Femur (tissue), 1 donor: Measurements from ENCODE around the gene UPK3BL1.
"Not testable (repeated sequence)": the region's sequence is repeated elsewhere in the genome, so short reads cannot be mapped to it uniquely, and the experiment has no call there.

ENCODE experiments used
- DNase-seq: peaks from one replicate; pipeline ENCODE4 v3.0.0-alpha.2; 2017

Gene UPK3BL1

GRCh38 chr7:102642691-102643090 is at the start of gene UPK3BL1:
UPK3BL1 (minus strand) TSS chr7:102642791; CDS start chr7:102642741, 50 bp downstream.
- not testable (repeated sequence) for DNase-seq

DNA sequence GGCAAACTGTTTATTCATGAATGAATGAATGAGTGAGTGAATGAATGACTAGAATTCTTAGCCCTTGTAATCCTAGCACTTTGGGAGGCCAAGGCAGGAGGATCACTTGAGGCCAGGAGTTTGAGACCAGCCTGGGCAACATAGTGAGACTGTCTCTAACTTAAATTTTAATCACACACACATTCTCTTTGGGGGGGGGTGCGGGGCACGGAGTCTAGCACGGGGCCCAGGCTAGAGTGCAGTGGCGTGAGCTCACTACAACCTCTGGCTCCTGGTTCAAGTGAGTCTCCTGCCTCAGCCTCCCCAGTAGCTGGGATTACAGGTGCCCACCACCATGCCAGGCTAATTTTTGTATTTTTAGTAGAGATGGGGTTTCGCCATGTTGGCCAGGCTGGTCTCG is 48.0 kb upstream of the UPK3BL1 start:
- not testable (repeated sequence) for DNase-seq

DNA sequence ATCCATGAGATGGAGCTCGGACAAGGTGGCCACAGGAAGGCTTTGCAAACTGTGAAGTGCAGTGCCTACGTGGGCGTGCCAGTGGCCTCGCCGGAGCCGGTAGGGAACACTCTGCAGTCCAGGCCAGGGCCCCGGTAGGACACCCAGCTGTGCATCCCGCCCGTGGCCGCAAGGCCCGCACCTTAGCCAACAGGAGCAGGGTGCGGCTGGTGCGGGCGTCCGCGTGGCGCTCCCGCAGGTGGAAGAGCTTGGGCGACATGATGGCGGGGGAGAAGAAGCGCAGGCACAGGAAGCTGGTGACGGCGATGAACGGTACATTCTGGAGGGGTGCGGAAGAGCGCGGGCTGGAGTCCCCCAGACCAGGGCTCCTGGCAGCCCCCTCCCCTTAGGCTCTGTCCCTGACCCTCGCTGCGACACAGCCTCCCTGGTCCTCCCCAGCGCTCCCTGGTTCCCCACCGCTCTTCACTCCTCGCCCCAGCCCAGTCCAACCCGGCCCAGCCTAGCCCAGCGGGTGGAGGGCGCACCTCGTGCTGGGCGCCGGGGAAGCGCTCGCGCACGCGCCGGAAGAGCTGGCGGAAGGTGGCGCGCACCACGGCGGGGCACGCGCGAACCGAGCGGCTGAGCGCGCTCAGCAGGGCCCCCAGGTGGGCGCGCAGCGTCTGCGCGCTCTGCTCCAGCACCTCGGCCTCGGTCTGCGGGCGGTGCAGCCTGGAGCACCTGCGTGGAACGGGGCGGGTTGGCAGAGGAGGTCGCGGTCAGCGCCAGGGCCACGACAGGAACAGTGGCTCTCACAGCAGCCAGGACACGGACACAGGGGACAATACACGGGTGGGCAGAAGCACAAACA is 47.1 kb upstream of the UPK3BL1 start:
- not testable (repeated sequence) for DNase-seq

DNA sequence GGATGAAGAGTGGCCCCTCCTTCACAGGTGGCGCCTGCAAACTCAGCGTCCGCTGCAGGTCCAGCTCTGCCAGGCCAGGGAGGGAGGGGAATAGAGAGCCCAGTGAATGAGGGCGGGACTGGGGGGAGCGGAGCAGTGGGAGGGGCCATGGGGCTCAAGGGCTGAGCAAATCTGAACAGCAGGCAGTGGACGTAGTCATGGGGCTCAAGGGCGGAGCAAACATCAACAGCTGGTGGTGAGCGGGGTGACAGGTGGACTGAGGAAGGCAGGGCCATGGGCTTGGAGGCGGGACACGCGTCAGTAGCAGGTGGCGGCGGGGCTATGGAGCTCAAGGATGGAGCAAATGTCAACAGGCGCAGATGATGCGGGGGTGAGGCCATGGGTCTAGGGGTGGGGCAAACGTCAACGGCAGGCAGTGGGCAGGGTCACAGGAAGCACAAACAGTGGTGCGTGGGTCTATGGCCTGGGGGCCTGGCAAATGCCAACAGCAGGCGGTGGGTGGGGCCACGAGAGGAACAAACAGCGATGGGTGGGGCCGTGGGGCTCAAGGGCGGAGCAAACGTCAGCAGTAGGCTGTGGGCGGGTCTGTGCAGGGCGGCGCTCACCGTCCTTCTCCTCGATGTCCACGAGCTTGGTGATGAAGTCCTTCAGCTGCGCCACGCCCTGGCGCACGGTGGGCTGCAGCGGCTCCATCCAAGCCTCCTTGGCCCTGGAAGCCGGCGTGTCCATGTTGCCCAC is 45.9 kb upstream of the UPK3BL1 start:
- DNase-seq: not testable (repeated sequence)

GRCh38 chr7:102682560-102682959 is 40.0 kb upstream of the UPK3BL1 start:
- DNase-seq: not testable (repeated sequence)

DNA sequence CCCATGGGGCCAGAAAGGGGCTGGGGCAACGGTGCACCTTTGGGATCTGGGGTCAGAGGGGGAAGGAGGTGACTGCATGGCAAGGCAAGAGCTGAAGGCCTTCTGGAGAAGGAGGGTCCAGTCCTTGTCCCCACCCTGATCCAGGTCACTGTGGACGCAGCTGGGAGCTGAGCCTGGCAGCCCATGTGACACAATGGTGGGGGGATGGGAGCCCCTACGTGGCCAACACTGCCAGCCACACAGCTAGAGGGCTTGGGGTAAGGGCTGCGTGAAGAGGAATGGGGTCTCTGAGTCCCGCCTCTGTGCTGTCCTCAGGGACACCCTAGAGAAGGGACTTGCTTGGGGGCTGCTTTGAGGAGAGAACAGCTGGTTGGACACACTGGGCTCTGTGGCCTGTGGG is 38.2 kb upstream of the UPK3BL1 start:
- DNase-seq: not testable (repeated sequence)

GRCh38 chr7:102675545-102675944 is 33.0 kb upstream of the UPK3BL1 start:
- DNase-seq: not testable (repeated sequence)

GRCh38 chr7:102673447-102674067 is 31.0 kb upstream of the UPK3BL1 start:
- DNase-seq: not testable (repeated sequence)

- not testable (repeated sequence) for DNase-seq
These were observed 29.3 kb upstream of the UPK3BL1 start for GRCh38 chr7:102671956-102672307.

GRCh38 chr7:102671166-102671955 is 28.8 kb upstream of the UPK3BL1 start, which contains the start of gene POLR2J2:
POLR2J2 (minus strand) TSS chr7:102671663; CDS start chr7:102671601, 62 bp downstream.
- DNase-seq: peak; percentile 92

- DNase-seq: not testable (repeated sequence)
These were observed 24.9 kb upstream of the UPK3BL1 start for GRCh38 chr7:102667523-102667922.

GRCh38 chr7:102666850-102667249 is 24.3 kb upstream of the UPK3BL1 start:
- DNase-seq: not testable (repeated sequence)

GRCh38 chr7:102664765-102665164 is 22.2 kb upstream of the UPK3BL1 start:
- not testable (repeated sequence) for DNase-seq

DNA sequence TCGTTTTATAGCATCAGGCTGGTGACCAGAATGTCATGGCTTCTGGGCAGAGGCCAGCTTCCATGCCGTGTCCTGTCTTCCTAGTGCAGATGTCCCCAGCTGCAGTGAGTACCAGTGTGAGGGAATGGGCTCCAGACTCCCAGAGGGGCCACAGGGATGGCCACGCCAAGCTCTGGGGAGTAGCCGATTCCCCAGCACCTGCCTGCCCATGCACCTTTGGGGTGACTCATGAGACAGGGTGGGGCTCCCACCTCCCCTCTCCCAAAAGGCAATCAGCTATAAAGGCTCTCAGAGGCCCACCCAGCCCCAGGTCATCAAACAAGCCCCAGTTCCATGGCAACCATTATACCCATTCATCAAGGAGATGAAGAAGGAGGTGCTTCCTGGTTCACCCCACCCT is 7.3 kb upstream of the UPK3BL1 start, which contains the start of gene SPDYE2B:
Gene SPDYE2B (plus strand): TSS at position 396 of the 400 bp plus-strand sequence. CDS start 2,030 bp downstream, outside the sequence.
- DNase-seq: not testable (repeated sequence)

DNA sequence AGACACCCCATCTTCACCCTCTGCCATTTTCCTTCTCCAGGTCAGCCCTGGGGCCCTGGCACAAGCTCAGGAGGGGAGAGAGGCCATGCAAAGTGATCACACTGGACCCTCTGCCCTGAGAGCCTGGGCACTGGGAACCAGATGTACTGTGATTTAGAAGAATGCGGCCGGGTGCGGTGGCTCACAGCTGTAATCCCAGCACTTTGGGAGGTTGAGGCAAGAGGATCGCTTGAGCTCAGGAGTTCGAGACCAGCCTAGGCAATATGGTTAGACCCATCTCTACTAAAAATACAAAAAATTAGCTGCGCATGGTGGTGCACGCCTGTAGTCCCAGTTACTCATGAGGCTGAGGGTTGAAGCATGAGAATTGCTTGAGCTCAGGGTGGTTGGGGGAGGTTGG is 5.2 kb upstream of the UPK3BL1 start:
- not testable (repeated sequence) for DNase-seq

DNA sequence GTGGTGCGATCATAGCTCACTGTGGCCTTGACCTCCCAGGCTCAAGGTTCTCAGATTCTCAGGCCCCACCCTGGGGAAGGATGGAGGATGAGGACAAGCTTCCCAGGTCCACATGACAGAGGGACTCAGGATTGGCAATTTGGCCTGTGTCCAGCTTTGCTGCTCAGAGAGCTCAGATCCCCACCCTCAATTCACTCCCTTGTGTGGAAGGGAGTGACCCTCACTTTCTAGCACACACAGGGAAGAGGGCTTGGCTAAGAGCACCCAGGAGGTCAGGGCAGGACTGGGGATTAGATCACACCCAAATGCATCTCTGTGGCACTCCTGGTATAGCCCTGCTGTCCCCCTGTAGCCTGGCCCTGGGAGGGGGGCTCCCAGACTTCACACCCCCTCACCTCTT is 813 bp upstream of the UPK3BL1 start:
- DNase-seq: not testable (repeated sequence)

GRCh38 chr7:102638848-102639247 is 3.7 kb downstream of the UPK3BL1 start:
- DNase-seq: peak; percentile 11

DNA sequence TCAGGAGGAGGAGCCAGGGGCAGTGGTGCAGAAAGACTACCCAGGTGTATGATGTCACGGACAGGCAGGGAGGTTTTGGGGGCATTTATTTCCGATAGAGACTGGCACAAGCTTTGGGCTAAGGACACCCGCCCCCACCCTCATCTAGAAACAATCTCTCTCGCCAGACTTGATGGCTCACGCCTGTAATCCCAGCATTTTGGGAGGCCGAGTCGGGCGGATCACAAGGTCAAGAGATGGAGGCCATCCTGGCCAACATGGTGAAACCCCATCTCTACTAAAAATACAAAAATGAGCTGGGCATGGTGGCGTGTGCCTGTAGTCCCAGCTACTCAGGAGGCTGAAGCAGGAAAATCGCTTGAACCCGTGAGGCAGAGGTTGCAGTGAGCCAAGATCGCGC is 5.6 kb downstream of the UPK3BL1 start:
- DNase-seq: not testable (repeated sequence)

- DNase-seq: not testable (repeated sequence)
These were observed 7.2 kb downstream of the UPK3BL1 start for GRCh38 chr7:102635354-102635753.

GRCh38 chr7:102634299-102634698 is 8.3 kb downstream of the UPK3BL1 start:
- DNase-seq: not testable (repeated sequence)

- DNase-seq: not testable (repeated sequence)
These were observed 12.0 kb downstream of the UPK3BL1 start for GRCh38 chr7:102630622-102631021.

GRCh38 chr7:102627271-102627904 is 15.2 kb downstream of the UPK3BL1 start:
- not testable (repeated sequence) for DNase-seq
